ENCODE results near the gene CLPX. TPM values are rescaled to one million over a fixed set of nuclear protein-coding genes. Genes with fewer than 3 reads are reported as not detected.
"Not testable (repeated sequence)": the region's sequence is repeated elsewhere in the genome, so short reads cannot be mapped to it uniquely, and the experiment has no call there.

CLPX gene
- polyA plus RNA-seq, 1 donor: 39.5 TPM

DNA sequence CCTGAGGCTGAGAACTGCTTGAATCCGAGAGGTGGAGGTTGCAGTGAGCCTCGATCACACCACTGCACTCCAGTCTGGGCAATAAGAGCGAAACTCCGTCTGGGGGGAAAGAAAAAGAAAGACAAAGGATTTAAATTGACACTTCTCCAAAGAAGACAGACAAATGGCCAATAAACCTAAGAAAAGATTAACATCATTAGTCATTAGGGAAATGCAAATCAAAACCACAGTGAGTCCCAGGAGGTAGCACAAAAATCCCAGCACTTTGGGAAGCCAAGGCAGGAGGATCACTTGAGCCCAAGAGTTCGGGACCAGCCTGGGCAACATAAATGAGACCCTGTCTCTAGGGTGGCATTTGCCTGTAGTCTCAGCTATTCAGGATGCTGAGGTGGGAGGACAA is 12.6 kb downstream of the CLPX start:
- no peak for DNase-seq (ENCODE audit: low read depth)

DNA sequence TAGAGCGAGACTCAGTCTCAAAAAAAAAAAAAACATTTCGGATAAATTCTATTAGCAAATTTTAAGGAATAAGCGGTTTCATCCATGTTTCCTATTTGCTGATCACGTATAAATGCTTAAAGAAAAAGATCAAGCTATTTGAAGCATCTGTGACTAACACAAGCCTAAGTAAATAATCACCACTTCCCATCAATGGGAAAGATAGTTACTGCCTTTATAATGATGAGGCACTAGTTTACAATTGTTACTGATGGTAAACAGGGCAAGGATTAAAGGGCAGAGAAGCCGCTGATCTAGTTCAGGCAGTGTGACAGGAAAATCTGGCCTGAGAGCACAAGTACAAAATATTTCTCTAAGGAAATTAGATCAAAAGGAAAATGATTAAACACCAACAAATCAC is 13.7 kb downstream of the CLPX start:
- no peak for DNase-seq (ENCODE audit: low read depth)

DNA sequence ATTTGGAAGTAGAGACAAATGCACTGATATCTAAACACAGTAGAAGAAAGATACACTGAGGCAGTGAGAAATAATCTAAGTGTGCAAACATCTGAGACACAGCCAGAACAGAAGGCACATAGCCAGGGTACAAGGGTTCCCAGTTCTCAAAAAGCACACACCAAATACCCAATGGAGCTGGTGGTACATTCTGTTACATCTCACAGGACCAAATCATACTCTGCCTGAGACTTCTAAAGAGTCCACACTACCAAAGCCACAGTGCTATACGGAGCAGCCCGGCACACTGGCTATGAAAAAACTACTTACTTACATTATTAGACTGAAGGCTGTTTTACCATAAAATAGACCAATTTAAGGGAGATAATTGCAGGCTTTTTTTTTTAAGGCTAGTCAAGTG is 19.3 kb downstream of the CLPX start:
- no peak for DNase-seq (ENCODE audit: low read depth)

DNA sequence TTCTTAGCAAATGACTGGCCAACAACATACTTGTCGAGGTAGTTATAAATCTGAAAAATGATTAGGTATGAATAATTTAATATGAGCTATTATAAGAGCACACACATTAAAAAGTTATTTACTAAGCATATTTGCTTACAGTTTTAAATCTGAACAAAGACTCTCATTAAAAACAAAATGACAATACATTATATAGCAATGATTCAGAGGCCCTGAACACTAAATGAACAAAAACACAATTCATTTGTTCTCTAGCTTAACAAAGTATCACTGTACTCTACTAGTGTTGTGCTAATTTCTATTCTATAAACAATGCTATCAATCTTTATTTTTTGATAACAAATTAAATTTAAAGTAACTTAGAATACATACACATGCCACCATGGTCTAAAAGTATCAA is 21.0 kb downstream of the CLPX start:
- DNase-seq (ENCODE audit: low read depth): no peak

DNA sequence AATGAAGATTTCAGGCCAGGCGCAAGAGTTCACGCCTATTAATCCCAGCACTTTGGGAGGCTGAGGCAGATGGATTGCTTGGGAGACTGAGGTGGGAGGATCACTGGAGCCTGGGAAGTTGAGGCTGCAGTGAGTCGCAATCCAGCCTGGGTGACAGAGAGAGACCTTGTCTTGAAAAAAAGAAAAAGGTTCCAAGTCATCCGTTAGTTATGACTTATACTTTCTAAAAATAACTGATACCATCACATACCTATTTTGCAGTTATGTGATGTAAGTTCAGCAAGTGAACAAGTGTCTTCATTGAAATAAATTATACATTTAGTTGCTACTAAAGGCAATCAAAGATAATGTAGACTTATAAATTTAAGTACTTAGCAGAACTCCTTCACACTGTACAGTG is 22.1 kb downstream of the CLPX start:
- DNase-seq (ENCODE audit: low read depth): no peak

DNA sequence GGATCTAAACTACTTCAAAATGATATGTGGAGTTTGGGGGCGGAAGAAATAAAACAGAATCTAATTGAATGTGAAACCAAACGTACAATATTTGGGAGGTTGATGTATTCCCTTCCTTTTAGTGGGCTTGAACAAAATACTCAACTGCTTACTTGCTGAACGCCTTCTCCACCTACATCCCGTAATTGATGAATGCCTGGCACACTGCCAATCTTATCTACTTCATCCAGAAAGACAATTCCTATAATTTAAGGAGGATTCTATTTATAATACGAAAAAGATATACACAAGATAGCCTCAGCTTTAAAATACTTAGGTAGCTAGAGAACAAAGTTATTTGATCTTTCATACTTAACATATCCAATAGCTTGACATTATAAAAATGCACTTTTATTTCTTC is 28.4 kb downstream of the CLPX start:
- DNase-seq (ENCODE audit: low read depth): no peak

DNA sequence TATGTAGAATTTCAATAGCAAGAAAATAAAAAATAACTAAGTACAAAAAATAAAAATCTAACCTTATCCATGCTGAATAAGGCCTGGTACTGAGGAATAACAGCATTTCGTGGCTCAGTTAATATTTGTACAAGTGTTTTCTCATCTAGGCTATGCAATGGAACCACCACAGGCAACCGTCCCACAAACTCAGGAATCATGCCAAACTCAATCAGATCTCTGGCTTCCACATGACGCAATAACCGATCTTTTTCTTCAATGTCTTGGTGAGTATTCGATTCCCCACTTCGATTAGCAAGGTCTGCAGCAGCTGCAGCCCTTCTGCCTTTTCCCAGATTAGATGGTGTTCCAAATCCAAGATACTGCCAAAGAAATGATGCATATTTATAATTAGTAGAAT is 30.4 kb downstream of the CLPX start:
- no peak for DNase-seq (ENCODE audit: low read depth)

DNA sequence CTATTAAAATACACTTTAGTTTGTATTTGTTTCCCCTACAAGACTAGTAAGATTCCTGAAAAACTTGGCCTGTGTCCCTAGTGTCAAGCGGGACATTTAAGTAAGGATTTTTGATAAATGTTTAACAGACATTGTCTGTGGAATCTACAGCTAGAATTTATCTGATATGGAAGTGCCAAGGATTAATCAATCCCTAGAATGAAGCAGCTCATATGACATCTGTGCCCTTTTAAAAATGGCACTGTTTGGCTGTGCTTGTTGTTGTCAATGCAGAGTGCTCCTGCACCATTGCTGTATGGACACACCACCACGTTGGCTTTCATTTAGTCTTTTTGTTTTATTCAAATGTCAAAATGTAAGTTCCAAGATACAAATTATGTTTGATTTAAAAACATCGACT is 37.2 kb downstream of the CLPX start:
- no peak for DNase-seq (ENCODE audit: low read depth)

DNA sequence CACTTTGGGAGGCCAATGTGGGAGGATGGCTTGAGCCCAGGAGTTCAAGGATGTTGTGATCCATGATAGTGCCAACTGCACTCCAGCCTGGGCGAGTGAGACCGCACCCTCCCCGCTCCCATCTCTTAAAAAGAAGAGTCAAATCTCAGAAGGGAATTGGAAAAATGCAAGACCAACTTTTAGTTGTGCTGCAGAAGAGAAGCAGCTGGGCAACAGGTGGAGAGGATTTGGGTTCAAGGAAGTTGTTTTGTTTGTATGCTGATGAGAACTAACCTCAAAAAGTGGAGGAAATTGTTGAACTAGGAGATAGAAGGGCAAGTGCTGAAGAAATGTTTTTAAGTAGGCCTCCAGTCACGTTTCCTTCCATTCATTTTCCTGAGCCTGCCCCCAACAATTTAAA is 38.7 kb downstream of the CLPX start:
- no peak for DNase-seq (ENCODE audit: low read depth)

DNA sequence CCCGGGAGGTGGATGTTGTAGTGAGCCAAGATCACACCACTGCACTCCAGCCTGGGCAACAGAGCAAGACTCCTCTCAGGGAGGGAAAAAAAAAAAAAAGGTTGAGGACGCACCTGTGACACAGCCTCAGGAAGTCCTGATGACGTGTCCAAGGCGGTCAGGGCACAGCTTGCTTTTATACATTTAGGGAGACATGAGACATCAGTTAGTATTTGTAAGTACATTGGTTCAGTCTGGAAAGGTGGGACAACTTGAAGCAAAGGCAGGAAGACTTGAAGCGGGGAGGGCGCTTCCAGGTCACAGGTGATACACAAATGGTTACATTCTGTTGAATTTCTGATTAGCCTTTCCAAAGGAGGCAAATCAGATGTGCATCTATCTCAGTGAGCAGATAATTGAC is 46.5 kb downstream of the CLPX start:
- not testable (repeated sequence) for DNase-seq (ENCODE audit: low read depth)

DNA sequence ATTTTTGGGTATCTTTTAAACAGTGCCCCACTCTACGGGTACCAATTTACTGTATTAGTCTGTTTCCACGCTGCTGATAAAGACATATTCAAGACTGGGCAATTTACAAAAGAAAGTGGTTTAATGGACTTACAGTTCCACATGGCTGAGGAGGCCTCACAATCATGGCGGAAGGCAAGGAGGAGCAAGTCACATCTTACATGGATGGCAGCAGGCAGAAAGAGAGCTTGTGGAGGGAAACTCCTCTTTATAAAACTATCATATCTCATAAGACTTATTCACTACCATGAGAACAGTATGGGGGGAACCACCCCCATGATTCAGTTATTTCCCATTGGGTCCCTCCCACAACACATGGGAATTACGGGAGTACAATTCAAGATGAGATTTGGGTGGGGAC is 47.2 kb downstream of the CLPX start:
- not testable (repeated sequence) for DNase-seq (ENCODE audit: low read depth)

DNA sequence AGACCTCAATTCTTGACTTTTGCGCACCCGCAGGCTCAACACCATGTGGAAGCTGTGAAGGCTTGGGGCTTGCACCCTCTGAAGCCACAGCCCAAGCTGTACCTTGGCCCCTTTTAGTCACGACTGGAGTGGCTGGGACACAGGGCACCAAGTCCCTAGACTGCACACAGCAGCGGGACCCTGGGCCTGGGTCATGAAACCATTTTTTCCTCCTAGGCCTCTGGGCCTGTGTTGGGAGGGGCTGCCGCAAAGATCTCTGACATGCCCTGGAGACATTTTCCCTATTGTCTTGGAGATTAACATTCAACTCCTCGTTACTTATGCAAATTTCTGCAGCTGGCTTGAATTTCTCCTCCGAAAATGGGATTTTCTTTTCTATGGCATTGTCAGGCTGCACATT is 48.1 kb downstream of the CLPX start:
- not testable (repeated sequence) for DNase-seq (ENCODE audit: low read depth)

DNA sequence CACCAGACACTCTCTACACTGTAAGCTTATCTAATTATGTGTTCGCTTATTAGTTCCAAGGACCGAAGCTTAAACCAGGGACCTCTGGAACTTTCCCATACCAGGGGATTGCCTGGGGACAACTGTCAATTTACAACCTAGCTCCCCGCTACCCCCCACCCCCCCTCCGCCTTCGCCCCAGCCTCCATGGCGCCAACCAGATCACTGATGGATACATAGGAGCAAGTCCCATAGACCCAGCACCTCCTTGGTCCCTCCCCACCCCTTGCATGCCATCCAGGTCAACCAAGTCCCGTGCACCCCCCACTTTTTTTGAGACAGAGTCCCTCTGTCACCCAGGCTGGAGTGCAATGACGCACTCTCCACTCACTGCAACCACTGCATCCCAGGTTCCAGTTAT is 50.6 kb downstream of the CLPX start:
- DNase-seq (ENCODE audit: low read depth): no peak

DNA sequence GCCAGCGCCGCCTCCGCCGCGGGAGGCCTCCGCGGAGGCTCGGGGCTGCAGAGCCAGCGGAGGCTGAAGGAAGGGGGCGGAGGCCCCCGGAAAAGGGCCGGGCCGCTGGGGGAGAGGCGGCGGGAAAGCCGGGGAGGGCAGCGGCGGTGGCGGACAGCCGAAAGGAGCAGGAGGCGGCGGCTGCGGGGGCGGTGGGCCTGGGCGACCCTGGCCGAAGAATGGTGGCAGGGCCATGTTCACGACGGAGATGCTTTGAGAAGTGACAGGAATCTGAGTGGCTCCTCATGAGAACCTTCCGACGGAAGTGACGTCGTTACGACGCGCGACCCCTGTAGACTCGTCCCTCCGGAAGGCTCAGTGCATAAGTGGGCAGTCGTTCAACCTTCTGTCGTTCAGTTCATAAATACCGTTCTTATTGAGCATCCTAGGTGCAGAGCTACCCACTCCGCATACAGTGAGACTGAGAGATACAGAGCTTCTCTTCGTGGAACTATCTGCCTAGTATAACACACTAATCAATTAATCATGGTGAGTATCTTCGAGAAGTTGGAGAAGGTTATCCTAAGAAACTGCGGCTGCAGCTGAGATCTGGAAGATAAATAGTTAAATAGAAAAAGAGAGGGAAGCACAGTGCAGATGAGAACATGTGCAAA is 51.5 kb downstream of the CLPX start, which contains the start of gene PDCD7:
Gene PDCD7, minus strand, starts transcription at position 261 of the 653 bp plus-strand sequence. Its CDS starts 27 bp downstream, at position 234.
- DNase-seq (ENCODE audit: low read depth): peak; percentile 97

DNA sequence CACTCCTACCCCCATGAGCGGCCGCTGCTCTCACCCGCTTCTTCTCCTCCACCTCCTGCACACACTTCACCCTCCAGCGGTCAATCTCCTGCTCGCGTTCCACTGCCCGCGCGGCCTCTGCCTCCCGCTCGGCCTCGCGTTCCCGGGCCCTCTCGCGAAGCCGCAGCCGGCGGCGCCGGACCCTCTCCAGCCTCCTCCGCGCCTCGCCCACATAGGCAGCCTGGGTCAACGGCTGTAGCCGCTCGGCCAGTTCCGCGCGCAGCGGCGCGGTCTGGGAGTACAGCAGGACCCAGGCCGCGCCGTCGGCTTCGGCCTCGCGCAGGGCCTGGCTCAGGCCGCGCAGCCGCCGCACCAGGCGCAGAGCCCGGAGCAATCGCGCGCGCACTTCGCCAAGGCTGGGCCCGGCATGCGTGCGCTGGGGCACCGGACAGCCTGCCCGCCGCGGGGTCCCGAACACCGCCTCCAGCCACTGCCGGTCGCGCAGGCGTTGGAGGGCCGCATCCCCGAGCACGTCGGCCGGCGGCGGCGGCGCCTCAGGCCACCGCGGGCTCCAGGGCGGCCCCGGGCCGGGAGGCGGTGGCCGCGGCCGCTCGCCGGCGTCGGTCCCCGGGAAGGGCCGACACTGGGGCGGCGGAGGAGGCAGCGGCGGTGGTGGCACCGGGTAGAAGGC is 52.1 kb downstream of the CLPX start:
- DNase-seq (ENCODE audit: low read depth): no peak

DNA sequence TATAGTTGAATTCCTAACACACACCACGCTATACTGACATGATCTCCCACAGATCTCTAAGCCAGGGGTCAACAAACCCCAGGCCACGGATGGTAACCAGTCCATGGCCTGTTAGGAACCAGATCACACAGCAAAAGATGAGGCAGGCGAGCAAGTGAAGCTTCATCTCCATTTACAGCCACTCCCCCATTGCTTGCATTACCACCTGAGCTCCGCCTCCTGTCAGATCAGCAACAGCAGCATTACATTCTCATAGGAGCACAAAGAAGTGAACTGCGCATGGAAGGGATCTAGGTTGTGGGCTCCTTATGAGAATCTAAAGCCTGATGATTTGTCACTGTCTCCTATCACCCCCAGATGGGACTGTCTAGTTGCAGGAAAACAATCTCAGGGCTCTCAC is 54.2 kb downstream of the CLPX start:
- no peak for DNase-seq (ENCODE audit: low read depth)

DNA sequence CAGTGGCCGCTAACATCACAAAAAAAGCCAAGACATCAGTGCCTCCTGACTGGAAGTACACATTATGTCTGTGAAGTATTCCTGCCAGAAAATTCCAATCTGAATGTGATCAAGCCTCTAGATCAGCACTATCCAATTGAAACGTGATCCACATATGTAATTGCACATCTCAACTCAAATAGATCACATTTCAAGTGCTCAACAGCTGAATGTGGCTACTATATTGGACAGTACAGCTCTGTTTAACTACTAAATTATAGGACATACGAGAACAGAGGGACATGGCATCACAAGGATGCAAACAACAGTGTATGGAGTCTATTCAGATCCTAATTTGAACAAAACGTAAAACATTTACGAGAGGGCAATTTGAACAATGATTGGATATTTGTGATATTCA is 69.6 kb downstream of the CLPX start:
- DNase-seq (ENCODE audit: low read depth): no peak

DNA sequence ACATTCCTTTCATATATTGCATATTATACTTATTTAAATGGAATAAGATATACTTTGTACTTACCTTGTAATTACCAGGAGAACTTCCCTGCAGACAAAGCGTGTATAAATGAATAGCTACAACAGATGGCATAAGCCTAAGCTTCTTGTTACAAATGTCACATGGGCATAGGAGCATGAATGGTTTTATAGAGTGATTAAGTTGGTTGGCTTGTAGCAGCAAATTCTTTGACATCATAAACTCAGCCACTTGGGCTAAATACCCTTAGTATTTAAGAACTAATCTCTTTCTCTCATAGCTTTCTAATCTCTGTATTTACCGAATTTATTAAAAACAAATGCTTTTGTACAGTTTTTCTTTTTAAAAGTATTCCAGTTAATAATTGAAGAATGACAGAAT is 70.1 kb downstream of the CLPX start, which contains the start of gene UBAP1L:
Gene UBAP1L, minus strand, starts transcription at position 115 of the 400 bp plus-strand sequence. CDS start 8,985 bp downstream, outside the sequence.
- DNase-seq (ENCODE audit: low read depth): no peak

DNA sequence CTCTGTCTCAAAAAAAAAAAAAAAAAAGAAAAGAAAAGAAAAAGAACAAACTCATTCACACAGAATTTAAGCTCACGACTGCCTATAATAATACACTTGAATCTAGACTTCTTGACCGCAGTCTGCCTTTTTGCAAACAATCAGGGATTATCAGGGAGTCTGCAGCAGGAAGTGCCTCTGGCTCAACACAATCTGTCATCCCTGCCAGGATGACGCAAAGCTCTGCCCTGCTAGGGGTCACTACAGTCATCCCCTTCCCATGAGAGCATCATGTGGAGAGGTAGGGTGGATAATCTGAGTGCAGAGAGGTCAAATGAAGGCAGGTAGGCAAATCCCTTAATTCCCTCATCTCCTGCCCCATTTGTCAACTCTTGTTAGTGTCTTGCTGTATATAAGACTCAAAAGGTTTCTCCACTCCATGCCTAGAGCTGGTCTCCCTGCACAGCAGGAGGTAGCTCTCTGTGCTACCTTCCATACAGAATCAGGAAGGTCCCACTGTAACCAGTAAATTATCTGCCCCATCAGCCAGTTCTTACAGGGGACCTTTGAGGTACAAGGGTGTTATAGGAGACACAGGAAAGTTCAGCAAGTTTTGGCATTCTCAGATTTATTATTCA is 74.4 kb downstream of the CLPX start:
- no peak for DNase-seq (ENCODE audit: low read depth)

DNA sequence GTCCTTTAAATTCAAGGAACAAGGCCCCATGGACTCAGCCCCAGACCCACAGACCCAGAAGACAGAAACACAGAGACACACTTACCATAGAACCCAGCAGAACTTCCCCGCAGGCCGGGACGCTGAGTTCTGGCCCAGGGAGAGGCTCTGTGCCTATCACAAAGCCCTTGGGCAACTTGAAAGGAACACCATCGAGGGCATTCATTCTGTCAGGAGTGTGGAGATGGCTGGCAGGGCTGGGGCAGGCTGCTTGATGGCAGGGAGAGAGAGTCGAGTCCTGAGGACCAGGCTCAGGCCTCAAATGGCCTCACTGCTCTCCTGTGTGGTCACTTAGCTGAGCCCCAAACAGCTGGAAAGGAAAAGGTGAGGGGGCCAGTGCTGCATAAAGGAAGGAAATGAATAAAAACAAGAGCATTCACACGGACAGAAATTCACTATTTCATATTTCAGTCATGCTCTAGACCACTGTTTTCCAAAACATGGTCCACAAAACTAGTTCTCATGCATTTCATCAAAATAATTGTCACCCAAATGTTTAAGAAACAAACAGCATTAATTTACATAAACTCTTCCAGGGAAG is 79.0 kb downstream of the CLPX start:
- DNase-seq (ENCODE audit: low read depth): no peak

DNA sequence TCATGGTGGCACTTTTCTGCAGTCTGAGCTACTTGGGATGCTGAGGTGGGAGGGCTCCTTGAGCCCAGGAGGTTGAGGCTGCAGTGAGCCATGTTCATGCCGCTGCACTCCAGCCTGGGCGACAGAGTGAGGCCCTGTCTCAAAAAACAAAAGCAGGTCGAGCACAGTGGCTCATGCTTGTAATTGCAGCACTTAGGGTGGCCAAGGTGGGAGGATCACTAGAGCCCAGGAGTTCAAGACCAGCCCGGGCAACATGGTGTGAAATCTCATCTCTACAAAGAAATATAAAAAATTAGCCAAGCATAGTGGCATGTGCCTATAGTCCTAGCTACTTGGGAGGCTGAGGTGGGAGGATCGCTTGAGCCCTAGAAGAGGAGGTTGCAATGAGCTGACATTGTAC is 80.1 kb downstream of the CLPX start:
- no peak for DNase-seq (ENCODE audit: low read depth)

DNA sequence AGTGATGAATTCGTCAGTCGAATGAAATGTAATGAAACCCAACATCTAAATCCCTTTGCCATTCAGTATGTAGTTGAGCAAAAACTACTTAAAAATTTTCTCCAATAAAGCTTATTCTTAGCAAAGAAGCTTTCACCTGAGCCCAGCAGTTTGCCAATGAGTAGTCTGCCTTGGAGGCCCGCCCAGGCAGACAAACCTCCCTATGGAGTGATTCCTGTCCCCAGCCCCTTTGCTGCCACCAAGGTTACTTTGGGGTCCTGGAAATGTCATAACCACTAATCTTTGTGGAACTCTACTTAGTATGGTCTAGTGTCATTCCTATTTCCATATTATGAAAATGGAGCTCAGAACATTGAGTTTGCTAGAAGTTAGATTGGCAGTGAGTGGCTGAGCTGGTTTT is 82.2 kb downstream of the CLPX start:
- DNase-seq (ENCODE audit: low read depth): no peak

All from forelimb muscle (tissue), 1 donor.